HFFc6 (cell line): ENCODE data around the gene EPHB1. TPM values are rescaled to one million over a fixed set of nuclear protein-coding genes. Genes with fewer than 3 reads are reported as not detected.

ENCODE experiments used
- DNase-seq: peaks from one replicate; pipeline ENCODE4 v3.0.0-alpha.2; 2018
- H3K27ac Mint-ChIP-seq: 2 replicates; pipeline ENCODE4 v1.8.0; 2020; ENCODE audit warnings: mild to moderate bottlenecking, mixed read lengths
- H3K27me3 Mint-ChIP-seq: 2 replicates; pipeline ENCODE4 v1.8.0; 2021; ENCODE audit warnings: mild to moderate bottlenecking, moderate library complexity, mixed read lengths; ENCODE audit not compliant: insufficient read depth
- H3K36me3 Mint-ChIP-seq: 2 replicates; pipeline ENCODE4 v1.8.0; 2021; ENCODE audit warnings: low read depth, mixed read lengths
- H3K4me1 Mint-ChIP-seq: 2 replicates; pipeline ENCODE4 v1.8.0; 2020; ENCODE audit warnings: low read depth, mixed read lengths
- H3K4me3 Mint-ChIP-seq: 2 replicates; pipeline ENCODE4 v1.8.0; 2020; ENCODE audit warnings: mild to moderate bottlenecking, moderate library complexity, mixed read lengths
- H3K9me3 Mint-ChIP-seq: 2 replicates; pipeline ENCODE4 v1.8.0; 2020; ENCODE audit warnings: mild to moderate bottlenecking, mixed read lengths
- total RNA-seq, 6 experiments: library from RNA; stranded (reverse); fragmentation: NEBNext Ultra II Directional; extraction: Animal tissue kit (Norgen Biotek cat#: 25700); gene quantifications; 2 replicates in 1 of 6; 3 replicates in 5 of 6; pipeline ENCODE4 v1.2.3, GENCODE V29; 2021
- TF ChIP-seq, protein P1 (sequence below): fragments of 200-600 bp; sonication (generic); IDR thresholded peaks from 2 replicates; pipeline ENCODE4 v1.5.0; 2021; ENCODE audit warnings: antibody characterized with exemption, mild to moderate bottlenecking

EPHB1 gene
- total RNA-seq, 6 experiments from 2014 or later = 0.88 to 2.6 (median 1.0) TPM

DNA sequence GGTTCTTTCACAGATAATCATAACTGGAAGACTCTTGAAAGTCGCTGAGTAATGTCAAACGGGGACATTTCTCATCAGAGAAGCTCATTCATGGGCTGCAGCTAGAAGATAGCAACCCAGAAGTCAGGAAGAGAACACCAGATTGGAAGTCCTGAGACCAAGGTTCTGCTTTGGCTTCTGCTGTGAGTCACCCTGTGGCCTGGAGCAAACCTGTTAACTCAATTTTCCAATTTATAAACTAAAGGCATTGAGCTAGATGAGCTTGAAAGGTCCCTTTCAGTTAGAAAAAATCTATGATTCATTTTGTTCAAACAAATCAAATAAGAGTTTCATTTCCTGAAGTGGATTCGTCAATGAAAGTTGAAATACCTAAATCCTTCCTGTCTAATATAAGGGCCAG lies 402.2 kb downstream of the EPHB1 start:
- H3K4me3 Mint-ChIP-seq = no peak overlapping the region

DNA sequence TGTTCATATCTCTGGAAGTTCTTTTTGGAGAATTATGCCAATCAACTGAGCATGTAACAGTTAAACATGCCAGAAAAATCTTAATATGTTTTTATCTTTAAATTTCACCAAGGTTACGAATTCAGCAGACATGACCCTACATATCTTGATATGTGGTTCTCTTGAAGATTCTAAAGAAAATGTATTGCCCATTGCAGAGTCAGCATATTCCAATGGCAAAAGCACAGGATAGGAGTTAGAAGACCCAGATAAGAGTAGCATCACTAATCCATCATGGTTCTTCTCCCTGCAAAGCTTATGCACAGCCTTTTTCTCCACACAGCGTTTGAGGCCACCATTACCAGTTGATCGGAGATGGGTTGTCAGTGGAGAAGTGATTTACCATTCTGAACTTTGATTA lies 402.8 kb downstream of the EPHB1 start:
- no peak overlapping the region for H3K27ac Mint-ChIP-seq
- no peak for DNase-seq
- no peak overlapping the region for H3K4me3 Mint-ChIP-seq
- TF ChIP-seq, protein P1, sequence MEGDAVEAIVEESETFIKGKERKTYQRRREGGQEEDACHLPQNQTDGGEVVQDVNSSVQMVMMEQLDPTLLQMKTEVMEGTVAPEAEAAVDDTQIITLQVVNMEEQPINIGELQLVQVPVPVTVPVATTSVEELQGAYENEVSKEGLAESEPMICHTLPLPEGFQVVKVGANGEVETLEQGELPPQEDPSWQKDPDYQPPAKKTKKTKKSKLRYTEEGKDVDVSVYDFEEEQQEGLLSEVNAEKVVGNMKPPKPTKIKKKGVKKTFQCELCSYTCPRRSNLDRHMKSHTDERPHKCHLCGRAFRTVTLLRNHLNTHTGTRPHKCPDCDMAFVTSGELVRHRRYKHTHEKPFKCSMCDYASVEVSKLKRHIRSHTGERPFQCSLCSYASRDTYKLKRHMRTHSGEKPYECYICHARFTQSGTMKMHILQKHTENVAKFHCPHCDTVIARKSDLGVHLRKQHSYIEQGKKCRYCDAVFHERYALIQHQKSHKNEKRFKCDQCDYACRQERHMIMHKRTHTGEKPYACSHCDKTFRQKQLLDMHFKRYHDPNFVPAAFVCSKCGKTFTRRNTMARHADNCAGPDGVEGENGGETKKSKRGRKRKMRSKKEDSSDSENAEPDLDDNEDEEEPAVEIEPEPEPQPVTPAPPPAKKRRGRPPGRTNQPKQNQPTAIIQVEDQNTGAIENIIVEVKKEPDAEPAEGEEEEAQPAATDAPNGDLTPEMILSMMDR = no peak
- no peaks in the 10 kb centered on the region; the same call in none of the 2 replicates for H3K27me3 Mint-ChIP-seq
- peaks cover 5% of the 10 kb centered on the region for H3K4me1 Mint-ChIP-seq
- no peaks in the 10 kb centered on the region for H3K36me3 Mint-ChIP-seq
- H3K9me3 Mint-ChIP-seq = peaks cover 16% of the 10 kb centered on the region

More for the DNA sequence above, 402.2 kb downstream of the EPHB1 start:
- peaks cover 11% of the 10 kb centered on the region for H3K4me1 Mint-ChIP-seq
- TF ChIP-seq, protein P1 = no peak
- peaks cover 14% of the 10 kb centered on the region for H3K9me3 Mint-ChIP-seq
- H3K36me3 Mint-ChIP-seq = no peaks in the 10 kb centered on the region
- no peaks in the 10 kb centered on the region; the same call in none of the 2 replicates for H3K27me3 Mint-ChIP-seq
- DNase-seq = no peak
- no peak overlapping the region for H3K27ac Mint-ChIP-seq

DNA sequence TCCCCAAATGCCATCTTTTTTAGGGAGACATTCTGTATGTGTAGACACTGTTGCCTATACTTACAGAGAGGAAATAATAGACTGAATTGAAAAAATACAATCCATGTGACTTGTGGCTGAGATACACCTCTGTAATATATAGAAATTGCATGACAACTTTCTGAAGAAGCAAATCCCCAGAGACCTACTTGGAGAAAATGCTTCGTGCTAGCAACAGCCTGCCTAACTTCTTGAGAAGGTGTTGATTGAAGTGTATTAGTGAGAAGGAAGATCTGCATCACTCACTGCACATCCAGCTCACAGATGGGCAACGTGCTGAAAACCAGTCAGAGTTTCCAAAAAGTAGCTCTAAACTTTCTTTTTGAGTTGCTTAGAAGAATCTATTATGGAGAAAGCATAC lies 404.1 kb downstream of the EPHB1 start:
- DNase-seq = no peak
- H3K27ac Mint-ChIP-seq = no peak overlapping the region
- H3K9me3 Mint-ChIP-seq = peaks cover 18% of the 10 kb centered on the region
- H3K4me1 Mint-ChIP-seq = no peaks in the 10 kb centered on the region
- TF ChIP-seq, protein P1 = no peak
- no peaks in the 10 kb centered on the region; the same call in none of the 2 replicates for H3K27me3 Mint-ChIP-seq
- H3K4me3 Mint-ChIP-seq = no peak overlapping the region
- no peaks in the 10 kb centered on the region for H3K36me3 Mint-ChIP-seq

DNA sequence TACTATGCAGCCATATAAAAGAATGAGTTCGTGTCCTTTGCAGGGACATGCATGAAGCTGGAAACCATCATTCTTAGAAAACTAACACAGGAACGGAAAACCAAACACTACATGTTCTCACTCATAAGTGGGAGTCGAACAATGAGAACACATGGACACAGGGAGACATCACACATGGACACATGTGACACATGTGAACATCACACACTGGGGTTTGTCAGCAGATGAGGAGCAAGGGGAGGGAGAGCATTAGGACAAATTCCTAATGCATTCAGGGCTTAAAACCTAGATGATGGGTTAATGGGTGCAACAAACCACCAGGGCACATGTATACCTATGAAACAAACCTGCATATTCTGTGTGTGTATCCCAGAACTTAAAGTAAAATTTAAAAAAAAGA lies 408.0 kb downstream of the EPHB1 start:
- Mint-ChIP-seq H3K36me3 (no peaks in the 10 kb centered on the region), H3K4me1 (no peaks in the 10 kb centered on the region), H3K27me3 (no peaks in the 10 kb centered on the region; the same call in none of the 2 replicates), H3K9me3 (peaks cover 13% of the 10 kb centered on the region), H3K27ac (no peak overlapping the region), H3K4me3 (no peak overlapping the region)
- TF ChIP-seq, protein P1 = no peak
- no peak for DNase-seq

DNA sequence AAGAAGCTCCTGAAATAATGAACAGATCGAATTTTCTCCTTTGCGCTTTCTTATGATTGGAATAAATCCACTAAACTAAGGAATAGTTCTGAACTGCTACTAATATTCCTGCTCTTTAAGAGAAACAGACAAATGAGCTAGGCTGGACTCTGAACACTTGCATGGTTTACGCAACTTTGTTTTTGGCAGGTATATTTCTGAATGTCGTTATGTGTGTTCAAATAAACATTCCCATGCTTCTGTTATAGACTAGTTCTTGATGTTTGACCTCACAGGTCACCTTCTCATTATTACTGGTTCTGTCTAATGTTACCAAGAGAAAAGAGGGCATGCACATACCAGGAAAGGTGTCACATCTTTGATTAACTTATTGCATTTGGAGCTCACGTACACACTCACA lies 418.2 kb downstream of the EPHB1 start:
- H3K36me3 Mint-ChIP-seq = no peaks in the 10 kb centered on the region
- H3K4me1 Mint-ChIP-seq = no peaks in the 10 kb centered on the region
- peaks cover 9% of the 10 kb centered on the region; the same call in 1 of the 2 replicates for H3K9me3 Mint-ChIP-seq
- H3K27me3 Mint-ChIP-seq = peaks cover 1% of the 10 kb centered on the region; the same call in 1 of the 2 replicates
- DNase-seq = no peak
- no peak overlapping the region for H3K4me3 Mint-ChIP-seq
- TF ChIP-seq, protein P1 = no peak
- H3K27ac Mint-ChIP-seq = no peak overlapping the region

DNA sequence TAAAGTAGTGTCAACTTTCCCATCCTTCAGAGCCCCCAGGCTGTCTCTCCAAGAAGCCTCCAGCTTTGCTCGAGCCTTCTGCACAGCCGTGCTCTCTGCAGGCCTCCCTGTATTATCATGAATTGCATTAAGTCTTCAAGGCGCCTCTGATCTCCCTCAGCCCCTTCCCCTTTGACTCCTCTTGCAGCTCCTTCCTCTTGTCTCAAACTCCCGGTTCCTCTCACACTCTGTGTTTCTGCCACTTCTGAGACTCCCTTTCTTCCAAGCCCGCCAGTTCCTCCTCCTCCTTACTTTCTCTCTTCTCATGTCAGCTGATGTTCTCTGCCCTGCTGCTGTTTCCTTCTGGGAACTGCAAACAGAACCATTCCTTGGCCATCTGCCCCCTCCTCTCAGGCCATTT lies 418.8 kb downstream of the EPHB1 start:
- Mint-ChIP-seq H3K36me3 (no peaks in the 10 kb centered on the region), H3K4me3 (no peak overlapping the region), H3K27me3 (peaks cover 1% of the 10 kb centered on the region; the same call in 1 of the 2 replicates), H3K4me1 (no peaks in the 10 kb centered on the region), H3K9me3 (peaks cover 14% of the 10 kb centered on the region; the same call in 1 of the 2 replicates), H3K27ac (no peak overlapping the region)
- DNase-seq = no peak
- TF ChIP-seq, protein P1 = no peak
